H1 (cell line): ENCODE measurements around the gene KRTAP3-2. TPM values are rescaled to one million over a fixed set of nuclear protein-coding genes. Genes with fewer than 3 reads are reported as not detected.

Experiments
- CTCF ChIA-PET: fragments of 300-600 bp; sonication (Branson Sonifier 250); formaldehyde crosslinking; loops from one replicate; lab custom pipeline; 2021; ENCODE audit not compliant: partially characterized antibody; lab: Charles Lee
- POLR2A ChIA-PET: fragments of 300-600 bp; sonication (Branson Sonifier 250); formaldehyde crosslinking; loops from one replicate; lab custom pipeline; 2021; ENCODE audit warnings: inconsistent platforms; ENCODE audit not compliant: partially characterized antibody; lab: Charles Lee
- DNase-seq, 2 experiments: peaks; one replicate each; pipeline versions ENCODE4 v3.0.0 to v3.0.0-alpha.2; 2010 to 2022; ENCODE audit warnings: low spot score in 2 of 2, low read depth in 1 of 2, mixed read lengths in 1 of 2
- FAIRE-seq: peaks from 2 replicates; lab custom pipeline; 2011; peaks lifted over from hg19 to GRCh38; lab: Jason Lieb, UNC
- H2AFZ ChIP-seq: 2 replicates; pipeline ENCODE4 v1.8.1; 2012; ENCODE audit warnings: low read length, inconsistent platforms
- H2AK5ac ChIP-seq: 2 replicates; pipeline ENCODE4 v1.6.1; 2013; ENCODE audit warnings: low read depth, low read length
- H2BK120ac ChIP-seq: replicated peaks from 2 replicates; pipeline ENCODE3; 2013; ENCODE audit warnings: low read depth, low read length, inconsistent platforms
- H2BK12ac ChIP-seq: 2 replicates; pipeline ENCODE4 v1.6.1; 2013; ENCODE audit warnings: low read depth, low read length
- H2BK15ac ChIP-seq: 2 replicates; pipeline ENCODE4 v1.6.1; 2013; ENCODE audit warnings: low read length
- H2BK20ac ChIP-seq: 2 replicates; pipeline ENCODE4 v1.6.1; 2013; ENCODE audit warnings: low read length
- H2BK5ac ChIP-seq: 2 replicates; pipeline ENCODE4 v1.6.1; 2013; ENCODE audit warnings: low read depth, low read length
- H3K14ac ChIP-seq: 2 replicates; pipeline ENCODE4 v1.6.1; 2013; ENCODE audit warnings: inconsistent platforms; ENCODE audit not compliant: insufficient read length
- H3K18ac ChIP-seq: 2 replicates; pipeline ENCODE4 v1.6.1; 2013; ENCODE audit warnings: low read length; ENCODE audit errors: extremely low read depth
- H3K23ac ChIP-seq: 2 replicates; pipeline ENCODE4 v1.6.1; 2013; ENCODE audit warnings: inconsistent platforms; ENCODE audit not compliant: insufficient read length
- H3K23me2 ChIP-seq: 2 replicates; pipeline ENCODE4 v1.6.1; 2013; ENCODE audit warnings: low read depth, low read length
- H3K27ac ChIP-seq: 2 replicates; pipeline ENCODE4 v1.6.1; 2011; ENCODE audit warnings: low read depth, low read length, inconsistent platforms
- H3K27me3 ChIP-seq, 4 experiments: replicated peaks in 1 of 4; 1 replicate in 1 of 4; 2 replicates in 3 of 4; pipeline versions ENCODE4 v1.6.1 to v1.8.1; 2011 to 2013; ENCODE audit warnings: low read length in 3 of 4, mild to moderate bottlenecking in 3 of 4, inconsistent platforms in 2 of 4, mixed read lengths in 2 of 4, moderate library complexity in 1 of 4; ENCODE audit not compliant: control insufficient read depth in 3 of 4, insufficient read depth in 3 of 4; ENCODE audit errors: extremely low read depth in 1 of 4
- H3K36me3 ChIP-seq, 4 experiments: 2 replicates each; pipeline versions ENCODE4 v1.6.1 to v1.8.1; 2011 to 2013; ENCODE audit warnings: mild to moderate bottlenecking in 4 of 4, low read length in 3 of 4, moderate library complexity in 2 of 4, control low read depth in 1 of 4, inconsistent platforms in 1 of 4; ENCODE audit not compliant: insufficient read depth in 4 of 4, control insufficient read depth in 2 of 4
- H3K4ac ChIP-seq: replicated peaks from 2 replicates; pipeline ENCODE3; 2013; ENCODE audit warnings: low read length, low read depth, mixed read lengths, inconsistent platforms; ENCODE audit not compliant: insufficient read length
- H3K4me1 ChIP-seq, 4 experiments: replicated peaks in 1 of 4; 1 replicate in 1 of 4; 2 replicates in 3 of 4; pipeline versions ENCODE4 v1.6.1 to v1.8.1; 2011 to 2013; ENCODE audit warnings: low read length in 3 of 4, inconsistent platforms in 2 of 4, mixed read lengths in 1 of 4; ENCODE audit not compliant: insufficient read depth in 4 of 4, control insufficient read depth in 3 of 4
- H3K4me2 ChIP-seq, 2 experiments: 2 replicates each; pipeline versions ENCODE4 v1.6.1 to v1.8.1; 2011 to 2013; ENCODE audit warnings: low read depth in 2 of 2, low read length in 2 of 2, control low read depth in 1 of 2, inconsistent platforms in 1 of 2, mild to moderate bottlenecking in 1 of 2; ENCODE audit not compliant: insufficient read depth in 1 of 2
- H3K4me3 ChIP-seq, 4 experiments: fragments of 200-600, 300-600 bp in 1 of 4; sonication (generic), shearing (Covaris generic), sonication (Bioruptor Twin) in 1 of 4; 2 replicates each; pipeline versions ENCODE4 v1.5.1 to v1.8.1; 2011 to 2016; ENCODE audit warnings: low read length in 4 of 4, low read depth in 3 of 4, control low read depth in 2 of 4, inconsistent platforms in 2 of 4, mild to moderate bottlenecking in 2 of 4, mixed read lengths in 1 of 4, moderate library complexity in 1 of 4; ENCODE audit not compliant: insufficient read depth in 2 of 4; ENCODE audit errors: extremely low read depth in 1 of 4
- H3K56ac ChIP-seq: replicated peaks from 2 replicates; pipeline ENCODE3; 2013; ENCODE audit warnings: low read depth, mild to moderate bottlenecking, mixed read lengths, low read length, inconsistent platforms; ENCODE audit not compliant: insufficient read length
- H3K79me1 ChIP-seq: 2 replicates; pipeline ENCODE4 v1.6.1; 2013; ENCODE audit warnings: low read depth, low read length, control low read depth
- H3K79me2 ChIP-seq, 2 experiments: 2 replicates each; pipeline versions ENCODE4 v1.6.1 to v1.8.1; 2012 to 2013; ENCODE audit warnings: low read length in 2 of 2, mild to moderate bottlenecking in 2 of 2, inconsistent platforms in 1 of 2; ENCODE audit not compliant: insufficient read depth in 2 of 2, control insufficient read depth in 1 of 2
- H3K9ac ChIP-seq, 4 experiments: replicated peaks in 1 of 4; 1 replicate in 1 of 4; 2 replicates in 3 of 4; pipeline versions ENCODE4 v1.6.1 to v1.8.1; 2011 to 2013; ENCODE audit warnings: low read depth in 3 of 4, low read length in 3 of 4, control low read depth in 2 of 4, mild to moderate bottlenecking in 2 of 4, moderate library complexity in 2 of 4, inconsistent platforms in 1 of 4; ENCODE audit errors: extremely low read depth in 1 of 4
- H3K9me3 ChIP-seq, 2 experiments: 2 replicates each; pipeline versions ENCODE4 v1.6.1 to v1.8.1; 2012 to 2013; ENCODE audit warnings: mild to moderate bottlenecking in 2 of 2, moderate library complexity in 2 of 2, control low read depth in 1 of 2, inconsistent platforms in 1 of 2, low read depth in 1 of 2, low read length in 1 of 2, mixed read lengths in 1 of 2; ENCODE audit not compliant: insufficient read depth in 2 of 2
- H4K20me1 ChIP-seq, 2 experiments: replicated peaks in 1 of 2; 2 replicates each; pipeline versions ENCODE3 to v1.8.1; 2011 to 2013; ENCODE audit warnings: inconsistent platforms in 2 of 2, low read length in 2 of 2, mild to moderate bottlenecking in 1 of 2; ENCODE audit not compliant: insufficient read depth in 2 of 2, control insufficient read depth in 1 of 2
- H4K5ac ChIP-seq: 2 replicates; pipeline ENCODE4 v1.6.1; 2013; ENCODE audit warnings: low read length, low read depth, mixed read lengths, inconsistent platforms; ENCODE audit not compliant: insufficient read length
- H4K8ac ChIP-seq: 2 replicates; pipeline ENCODE4 v1.8.0; 2013; ENCODE audit warnings: mild to moderate bottlenecking, moderate library complexity, low read length, inconsistent platforms; ENCODE audit not compliant: insufficient read depth; ENCODE audit errors: extremely low read depth
- H4K91ac ChIP-seq: replicated peaks from 2 replicates; pipeline ENCODE3; 2013; ENCODE audit warnings: low read length, mixed read lengths, inconsistent platforms; ENCODE audit not compliant: insufficient read length
- CBX5 ChIP-seq: fragments of 300-800, 300-1000 bp; sonication (generic); IDR thresholded peaks from 2 replicates; pipeline ENCODE4 v1.7.1; 2016; ENCODE audit warnings: antibody characterized with exemption, low read length, low read depth
- CTBP2 ChIP-seq: IDR thresholded peaks from 2 replicates; pipeline ENCODE4 v1.7.0; 2011; ENCODE audit warnings: borderline replicate concordance, mild to moderate bottlenecking, moderate library complexity, mixed read lengths, low read length; ENCODE audit not compliant: insufficient read depth, insufficient read length
- HDAC6 ChIP-seq: IDR thresholded peaks from one replicate; pipeline ENCODE4 v1.7.1; 2012; ENCODE audit warnings: low read depth, mild to moderate bottlenecking, inconsistent platforms, low read length, moderate library complexity
- JUND ChIP-seq: IDR thresholded peaks from 2 replicates; pipeline ENCODE4 v1.6.1; 2011; ENCODE audit warnings: mild to moderate bottlenecking, improper control_type of control experiment, low read length
- KDM4A ChIP-seq: IDR thresholded peaks from one replicate; pipeline ENCODE4 v1.7.1; 2012; ENCODE audit warnings: low read depth, mild to moderate bottlenecking, moderate library complexity, low read length, inconsistent platforms; ENCODE audit not compliant: severe bottlenecking
- MAFK ChIP-seq: IDR thresholded peaks from 2 replicates; pipeline ENCODE4 v1.6.1; 2012; ENCODE audit warnings: low read depth, mild to moderate bottlenecking, improper control_type of control experiment, low read length
- POU5F1 ChIP-seq: IDR thresholded peaks from 2 replicates; pipeline ENCODE4 v1.6.1; 2011; ENCODE audit warnings: low read depth, mild to moderate bottlenecking, low read length, moderate library complexity
- SIN3A ChIP-seq, 2 experiments: IDR thresholded peaks in 1 of 2; conservative IDR thresholded peaks in 1 of 2; 2 replicates each; pipeline ENCODE4 v1.6.1; 2011 to 2012; ENCODE audit warnings: low read length in 2 of 2, improper control_type of control experiment in 1 of 2, low read depth in 1 of 2, mild to moderate bottlenecking in 1 of 2
- TCF12 ChIP-seq: IDR thresholded peaks from 2 replicates; pipeline ENCODE4 v1.6.1; 2011; ENCODE audit warnings: low read depth, mild to moderate bottlenecking, low read length
- USF2 ChIP-seq: IDR thresholded peaks from 2 replicates; pipeline ENCODE4 v1.6.1; 2011; ENCODE audit warnings: low read length, improper control_type of control experiment
- WGBS, 2 experiments: shearing (Covaris generic) in 1 of 2; methylation state at CpG; one replicate each; pipeline versions ENCODE4 v1.1.6 to v1.1.7; 2013 to 2015; ENCODE audit warnings: low lambda C conversion rate in 2 of 2, mixed read lengths in 2 of 2, inconsistent platforms in 1 of 2, low coverage in 1 of 2, missing lambda C conversion rate in 1 of 2; ENCODE audit not compliant: insufficient replicate concordance in 2 of 2, insufficient coverage in 1 of 2, insufficient read length in 1 of 2; ENCODE audit errors: extremely low coverage in 1 of 2, missing lambda C conversion rate in 1 of 2; 5-methylcytosine and 5-hydroxymethylcytosine counted together
- polyA plus RNA-seq, 7 experiments: library from polyadenylated mRNA; depleted of rRNA in 3 of 7; stranded (reverse) in 5 of 7; unstranded in 2 of 7; fragments of >200 nt in 5 of 7; fragments of 200-250 nt in 2 of 7; gene quantifications; 1 replicate in 5 of 7; 2 replicates in 1 of 7; 4 replicates in 1 of 7; pipeline versions ENCODE4 v1.2.1 to v1.2.3, GENCODE V29; 2011 to 2013; ENCODE audit warnings: missing spikeins in 2 of 7, mixed read lengths in 2 of 7
- total RNA-seq: library from RNA; stranded (reverse); fragmentation: NEBNext Ultra II Directional; extraction: Animal tissue kit (Norgen Biotek cat#: 25700); gene quantifications from 2 replicates; pipeline ENCODE4 v1.2.1, GENCODE V29; 2021

Gene KRTAP3-2
- total and polyA plus RNA-seq, 2 of the 8 experiments (the other 6 are each of a cell fraction or from before 2014, with no cell fraction given): not detected

- H3K18ac ChIP-seq: no peak overlapping the region
- no peak overlapping the region for H3K14ac ChIP-seq
- ChIA-PET POLR2A (no interaction called here), CTCF (interaction anchor here (1.0 kb wide), 1 partner anchor 8 kb away, joined by 4 read pairs; no protein-coding TSS in a partner anchor)
- H3K27ac ChIP-seq: no peak overlapping the region
- no peaks in the 10 kb centered on the region for H3K36me3 ChIP-seq
- no peak overlapping the region for H2BK12ac ChIP-seq
- H4K20me1 ChIP-seq: no peaks in the 10 kb centered on the region
- no peak overlapping the region for H2BK5ac ChIP-seq
- TF ChIP-seq HDAC6 (no peak), MAFK (no peak), SIN3A (conservative IDR thresholded peaks at IDR 0.05 in 1 of 2, IDR thresholded peaks at IDR 0.05 in 1 of 2; ENCODE audit: low read depth in 1 of 2, low read length in 2 of 2) (no peak), CBX5 (no peak), JUND (no peak), POU5F1 (no peak), KDM4A (no peak), CTBP2 (no peak), USF2 (no peak), TCF12 (no peak)
- H3K9me3 ChIP-seq: no peaks in the 10 kb centered on the region
- no peak overlapping the region for H3K9ac ChIP-seq
- H4K8ac ChIP-seq: no peak overlapping the region
- H3K4ac ChIP-seq: no peak overlapping the region
- H2BK20ac ChIP-seq: no peak overlapping the region
- H4K5ac ChIP-seq: no peak overlapping the region
- no peak overlapping the region for H2BK15ac ChIP-seq
- no peaks in the 10 kb centered on the region for H3K23me2 ChIP-seq
- FAIRE-seq (no peak), DNase-seq (no peak)
- H3K56ac ChIP-seq: no peak overlapping the region
- WGBS, 2 experiments: 78% methylated on average over 10 of the region's 10 CpGs; no CpG with 5 or more reads in 1 of the 2 experiments
- no peaks in the 10 kb centered on the region for H3K79me2 ChIP-seq
- no peak overlapping the region for H4K91ac ChIP-seq
- 0 out of 2 replicates have a peak overlapping the region, but pooled peaks have one; percentile 40 for H2AFZ ChIP-seq
- H3K79me1 ChIP-seq: no peaks in the 10 kb centered on the region
- H3K4me3 ChIP-seq: no peak overlapping the region
- no peak overlapping the region for H2BK120ac ChIP-seq
- no peaks in the 10 kb centered on the region for H3K4me1 ChIP-seq
- no peak overlapping the region for H3K23ac ChIP-seq
- no peak overlapping the region for H3K4me2 ChIP-seq
- no peak overlapping the region for H2AK5ac ChIP-seq
- no peaks in the 10 kb centered on the region for H3K27me3 ChIP-seq
Measured at GRCh38 chr17:40949418-40949817, 50.3 kb downstream of the KRTAP3-2 start.
